Body of pancreas (tissue), 4 donors: Measurements from ENCODE around the gene CKAP4. TPM values are rescaled to one million over a fixed set of nuclear protein-coding genes. Genes with fewer than 3 reads are reported as not detected.

Source experiments
- ATAC-seq: fragments of 150-250 bp; one replicate; pipeline ENCODE4 v1.9.1; 2016
- DNase-seq, 4 donors: peaks; one replicate each; pipeline ENCODE4 v3.0.0-alpha.2; 2019
- H3K27ac ChIP-seq, 4 donors: fragments of 200-600 bp; sonication (generic); 1 replicate in 3 of 4; 2 replicates in 1 of 4; pipeline versions ENCODE4 v1.5.1 to v1.6.1; 2016 to 2019; ENCODE audit warnings: mild to moderate bottlenecking in 1 of 4, mixed read lengths in 1 of 4, moderate library complexity in 1 of 4
- H3K27me3 ChIP-seq, 2 donors: fragments of 200-600 bp; sonication (generic); one replicate each; pipeline ENCODE4 v1.6.0; 2016; ENCODE audit warnings: mild to moderate bottlenecking in 1 of 2
- H3K36me3 ChIP-seq, 2 donors: fragments of 200-600 bp; sonication (generic); replicated peaks in 1 of 2; 2 replicates each; pipeline ENCODE4 v1.5.1; 2016; ENCODE audit warnings: low read depth in 2 of 2; ENCODE audit not compliant: insufficient read depth in 1 of 2
- H3K4me1 ChIP-seq: fragments of 200-600 bp; sonication (generic); one replicate; pipeline ENCODE4 v1.6.0; 2016
- H3K4me3 ChIP-seq, 2 donors: fragments of 200-600 bp; sonication (generic); 1 replicate in 1 of 2; 2 replicates in 1 of 2; pipeline ENCODE4 v1.5.1; 2016 to 2019
- H3K9me3 ChIP-seq, 3 donors: fragments of 200-600 bp; sonication (generic); 1 replicate in 2 of 3; 2 replicates in 1 of 3; pipeline ENCODE4 v1.5.1; 2016
- POLR2A ChIP-seq, 3 donors: fragments of 450-650 bp; IDR thresholded peaks; one replicate each; pipeline ENCODE4 v1.6.1; 2016; ENCODE audit warnings: antibody characterized with exemption in 3 of 3, mild to moderate bottlenecking in 2 of 3
- WGBS, 2 donors: methylation state at CpG; one replicate each; pipeline ENCODE4 v1.1.5; 2017; 5-methylcytosine and 5-hydroxymethylcytosine counted together
- intact Hi-C: fragments of 100-400 bp; cut with DNase I; formaldehyde crosslinking; loops from one replicate; pipeline ENCODE4 v1.15.1; 2023
- small RNA-seq: library from RNA; depleted of rRNA; stranded (forward); fragments of <200 nt; gene quantifications from one replicate; pipeline ENCODE3, GENCODE V24; 2016
- total RNA-seq, 2 donors: library from RNA; depleted of rRNA; stranded (reverse); fragments of >200 nt; gene quantifications; one replicate each; pipeline ENCODE4 v1.1.0, GENCODE V29; 2016
- TF ChIP-seq, protein P1 (sequence below), 7 experiments: fragments of 450-650 bp in 4 of 7; fragments of 200-600 bp in 3 of 7; sonication (generic) in 3 of 7; IDR thresholded peaks; one replicate each; pipeline ENCODE4 v1.5.1; 2016 to 2019; ENCODE audit warnings: antibody characterized with exemption in 7 of 7

The CKAP4 gene
- total RNA-seq, 2 donors from 2014 or later, result 30.6 to 36.6 TPM

DNA sequence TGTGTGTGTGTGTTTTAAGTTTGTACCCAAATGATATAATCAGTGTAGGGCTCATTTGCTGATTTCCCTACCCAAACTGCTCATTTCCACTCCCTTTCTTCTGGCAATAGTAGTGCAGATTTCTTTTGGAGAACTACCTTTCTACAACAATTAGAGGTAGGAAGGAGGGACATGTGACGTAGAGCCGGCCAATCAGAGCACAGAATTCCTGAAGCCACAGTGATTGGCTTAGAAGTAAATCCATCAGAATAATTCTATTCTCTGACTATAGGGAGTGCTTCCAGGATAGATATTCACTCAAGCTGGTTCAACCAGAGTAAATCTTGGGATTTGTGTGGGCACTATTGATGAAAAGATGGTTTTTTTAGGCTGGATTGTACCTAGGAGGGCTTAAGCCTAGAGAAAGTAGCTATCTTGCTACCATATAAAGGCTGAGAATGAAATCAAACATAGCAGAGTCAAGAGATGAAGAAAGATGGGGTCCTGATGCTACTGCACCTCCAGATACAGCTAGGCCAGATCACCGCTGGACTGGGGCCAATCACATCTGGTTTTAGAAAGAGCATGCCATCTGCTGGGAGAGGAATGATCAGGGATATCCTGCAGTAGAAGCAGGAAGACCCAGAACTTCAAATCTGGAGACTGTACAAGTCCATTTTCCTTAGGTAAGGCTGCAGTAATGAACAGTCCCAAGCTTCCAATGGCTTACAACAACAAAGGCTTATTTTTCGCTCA is 55.0 kb downstream of the CKAP4 start:
- Histone ChIP-seq H3K27ac (no peak overlapping the region), H3K9me3 (no peaks in the 10 kb centered on the region), H3K4me1 (peaks cover 16% of the 10 kb centered on the region), H3K4me3 (no peak overlapping the region), H3K36me3 (no peaks in the 10 kb centered on the region), H3K27me3 (no peaks in the 10 kb centered on the region)
- DNase-seq (no peak), ATAC-seq (no peak)
- TF ChIP-seq, protein P1, sequence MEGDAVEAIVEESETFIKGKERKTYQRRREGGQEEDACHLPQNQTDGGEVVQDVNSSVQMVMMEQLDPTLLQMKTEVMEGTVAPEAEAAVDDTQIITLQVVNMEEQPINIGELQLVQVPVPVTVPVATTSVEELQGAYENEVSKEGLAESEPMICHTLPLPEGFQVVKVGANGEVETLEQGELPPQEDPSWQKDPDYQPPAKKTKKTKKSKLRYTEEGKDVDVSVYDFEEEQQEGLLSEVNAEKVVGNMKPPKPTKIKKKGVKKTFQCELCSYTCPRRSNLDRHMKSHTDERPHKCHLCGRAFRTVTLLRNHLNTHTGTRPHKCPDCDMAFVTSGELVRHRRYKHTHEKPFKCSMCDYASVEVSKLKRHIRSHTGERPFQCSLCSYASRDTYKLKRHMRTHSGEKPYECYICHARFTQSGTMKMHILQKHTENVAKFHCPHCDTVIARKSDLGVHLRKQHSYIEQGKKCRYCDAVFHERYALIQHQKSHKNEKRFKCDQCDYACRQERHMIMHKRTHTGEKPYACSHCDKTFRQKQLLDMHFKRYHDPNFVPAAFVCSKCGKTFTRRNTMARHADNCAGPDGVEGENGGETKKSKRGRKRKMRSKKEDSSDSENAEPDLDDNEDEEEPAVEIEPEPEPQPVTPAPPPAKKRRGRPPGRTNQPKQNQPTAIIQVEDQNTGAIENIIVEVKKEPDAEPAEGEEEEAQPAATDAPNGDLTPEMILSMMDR (IDR thresholded peaks at IDR 0.05), result no peak
- TF ChIP-seq POLR2A (IDR thresholded peaks at IDR 0.05), result no peak
- intact Hi-C loops, result no loop called here
- 94 to 96% methylated on average over 4 of the region's 4 CpGs for WGBS, 2 donors

DNA sequence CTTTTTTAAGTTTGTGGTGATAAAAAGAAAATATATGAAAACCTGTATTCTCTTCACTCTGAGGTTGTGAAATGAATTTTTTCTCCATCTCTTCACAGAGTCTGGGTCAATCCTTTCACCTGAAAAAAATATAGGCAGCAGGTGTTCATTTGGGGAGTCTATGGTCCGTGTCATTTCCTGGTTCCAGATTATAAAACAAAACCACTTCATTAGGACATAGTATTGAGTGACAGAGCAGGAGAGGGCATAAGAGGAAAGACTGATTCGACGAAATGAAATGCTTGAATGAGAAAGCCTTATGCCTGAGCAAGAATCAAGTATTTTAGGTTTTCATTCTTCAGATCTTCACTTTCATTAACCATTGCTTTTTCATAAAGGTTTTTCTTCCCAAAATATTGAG is 57.2 kb downstream of the CKAP4 start:
- Histone ChIP-seq H3K4me1 (peaks cover 12% of the 10 kb centered on the region), H3K27ac (no peak overlapping the region), H3K27me3 (no peaks in the 10 kb centered on the region), H3K4me3 (no peak overlapping the region), H3K9me3 (no peaks in the 10 kb centered on the region), H3K36me3 (no peaks in the 10 kb centered on the region)
- DNase-seq, result no peak
- ATAC-seq, result no peak
- intact Hi-C loops, result no loop called here
- no peak for TF ChIP-seq POLR2A (IDR thresholded peaks at IDR 0.05)
- TF ChIP-seq, protein P1 (IDR thresholded peaks at IDR 0.05), result no peak
- WGBS, 2 donors, result 80 to 87% methylated on average over 3 of the region's 3 CpGs

DNA sequence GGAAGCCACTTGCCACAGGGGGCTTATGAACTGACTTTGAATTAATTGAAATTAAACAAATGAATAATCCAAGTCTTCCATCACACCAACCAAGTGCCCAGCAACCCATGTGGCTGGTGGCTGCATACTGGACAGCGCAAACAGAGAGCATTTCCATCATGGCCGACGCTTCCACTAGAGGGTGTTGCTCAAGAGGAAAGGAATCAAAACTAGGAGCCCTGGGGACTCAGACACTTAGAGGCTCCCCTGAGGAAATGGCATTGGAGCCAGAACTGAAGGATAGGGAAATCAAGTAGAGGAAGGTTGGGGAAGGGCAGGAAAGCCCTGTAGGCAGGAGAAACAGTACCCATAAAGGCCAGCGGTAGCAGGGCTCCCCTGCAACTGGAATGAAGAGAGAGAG is 58.5 kb downstream of the CKAP4 start:
- H3K27ac ChIP-seq, result no peak overlapping the region
- no peaks in the 10 kb centered on the region for H3K9me3 ChIP-seq
- H3K36me3 ChIP-seq, result no peaks in the 10 kb centered on the region
- H3K27me3 ChIP-seq, result no peaks in the 10 kb centered on the region
- no peaks in the 10 kb centered on the region for H3K4me1 ChIP-seq
- DNase-seq (no peak), ATAC-seq (no peak)
- H3K4me3 ChIP-seq, result no peak overlapping the region
- whole genome bisulfite sequencing, 2 donors, result 88 to 92% methylated on average over 4 of the region's 4 CpGs
- intact Hi-C loops, result no loop called here
- no peak for TF ChIP-seq POLR2A (IDR thresholded peaks at IDR 0.05)
- TF ChIP-seq, protein P1 (IDR thresholded peaks at IDR 0.05), result no peak

DNA sequence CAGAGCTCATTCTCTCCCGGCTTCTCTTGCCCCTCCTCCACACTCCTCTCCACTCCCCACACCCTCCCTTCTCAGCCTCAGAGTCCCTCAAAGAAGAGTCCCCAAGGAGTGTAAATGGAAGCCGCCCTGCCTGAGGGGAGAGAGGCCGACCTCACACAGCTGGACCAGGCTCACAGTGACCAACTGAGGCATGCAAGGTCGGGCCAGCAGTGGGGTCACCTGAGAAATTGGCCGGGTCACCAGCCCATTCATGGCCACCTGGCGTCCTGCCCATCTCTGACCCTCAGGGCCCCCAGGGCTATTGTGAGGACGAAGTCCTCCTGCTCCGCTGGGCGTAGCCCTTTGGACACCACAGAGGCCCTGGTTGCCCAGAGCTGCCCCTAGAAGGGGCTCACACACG is 59.6 kb downstream of the CKAP4 start:
- DNase-seq, result no peak
- Histone ChIP-seq H3K36me3 (no peaks in the 10 kb centered on the region), H3K4me1 (no peaks in the 10 kb centered on the region), H3K27me3 (no peaks in the 10 kb centered on the region), H3K27ac (no peak overlapping the region), H3K4me3 (no peak overlapping the region), H3K9me3 (no peaks in the 10 kb centered on the region)
- no peak for ATAC-seq
- 60 to 63% methylated on average over 4 to 10 of the region's 10 CpGs for WGBS, 2 donors
- intact Hi-C loops, result no loop called here
- TF ChIP-seq, protein P1 (IDR thresholded peaks at IDR 0.05), result no peak
- TF ChIP-seq POLR2A (IDR thresholded peaks at IDR 0.05), result no peak

Small RNAs within 50 kb of the gene (small RNA-seq; reads per million reads assigned to genes)
- not detected for gene RNU7-94P

Other genes with a start within 250 kb of the CKAP4 start
- 1 to 10 TPM; 5.3 to 9.1 TPM for gene NUAK1, start 109.1 kb downstream of the CKAP4 start, total RNA-seq
- gene TCP11L2, start 54.7 kb upstream of the CKAP4 start, total RNA-seq, result 10 to 100 TPM; 16.1 to 19.1 TPM
- gene POLR3B, start 109.7 kb upstream of the CKAP4 start, total RNA-seq, result 1 to 10 TPM; 9.1 to 9.2 TPM